WTC11 (cell line): Measurements from ENCODE around the gene ACOT9. TPM values are rescaled to one million over a fixed set of nuclear protein-coding genes. Genes with fewer than 3 reads are reported as not detected.

Source experiments
- ATAC-seq: fragments of 200-7000 bp; cut with Tn5 transposase; 2 replicates; pipeline ENCODE4 v1.10.0; 2021; ENCODE audit warnings: mild to moderate bottlenecking, moderate library complexity
- CTCF ChIA-PET: fragments of 300-600 bp; sonication (Branson Sonifier 250); formaldehyde crosslinking; loops from one replicate; lab custom pipeline; 2021; ENCODE audit warnings: antibody characterized with exemption; lab: Charles Lee
- POLR2A ChIA-PET: fragments of 350-600 bp; sonication (Branson Sonifier 250); formaldehyde crosslinking; loops from one replicate; lab custom pipeline; 2021; ENCODE audit warnings: antibody characterized with exemption; lab: Charles Lee
- DNase-seq: peaks from one replicate; pipeline ENCODE4 v3.0.0; 2021; ENCODE audit warnings: low spot score
- H3K27ac Mint-ChIP-seq: 2 replicates; pipeline ENCODE4 v1.8.0; 2021; ENCODE audit warnings: mixed read lengths
- H3K27me3 Mint-ChIP-seq: 2 replicates; pipeline ENCODE4 v1.8.0; 2021; ENCODE audit warnings: low read depth, mild to moderate bottlenecking, moderate library complexity, mixed read lengths
- H3K36me3 Mint-ChIP-seq: 2 replicates; pipeline ENCODE4 v1.8.0; 2021; ENCODE audit warnings: mixed read lengths
- H3K4me1 Mint-ChIP-seq: 2 replicates; pipeline ENCODE4 v1.8.0; 2022; ENCODE audit warnings: mixed read lengths
- H3K4me3 Mint-ChIP-seq: 2 replicates; pipeline ENCODE4 v1.8.0; 2021; ENCODE audit warnings: mild to moderate bottlenecking, moderate library complexity, mixed read lengths
- H3K9me3 Mint-ChIP-seq: 2 replicates; pipeline ENCODE4 v1.8.0; 2021; ENCODE audit warnings: mixed read lengths
- ATF1 ChIP-seq: sonication (generic); formaldehyde crosslinking; IDR thresholded peaks from 2 replicates; pipeline ENCODE4 v1.8.1; 2023; ENCODE audit warnings: mild to moderate bottlenecking, moderate library complexity, missing genetic modification reagents
- CREM ChIP-seq: sonication (generic); formaldehyde crosslinking; IDR thresholded peaks from 2 replicates; pipeline ENCODE4 v1.8.1; 2022; ENCODE audit warnings: mild to moderate bottlenecking, missing genetic modification reagents, moderate library complexity
- E2F1 ChIP-seq: sonication (generic); formaldehyde crosslinking; IDR thresholded peaks from 2 replicates; pipeline ENCODE4 v1.8.0; 2022; ENCODE audit warnings: mild to moderate bottlenecking, missing genetic modification reagents
- E2F5 ChIP-seq: sonication (generic); formaldehyde crosslinking; IDR thresholded peaks from 2 replicates; pipeline ENCODE4 v1.8.1; 2022; ENCODE audit warnings: mild to moderate bottlenecking, moderate library complexity, missing genetic modification reagents
- ELF4 ChIP-seq: sonication (generic); formaldehyde crosslinking; IDR thresholded peaks from 2 replicates; pipeline ENCODE4 v1.8.1; 2022; ENCODE audit warnings: low read depth, mild to moderate bottlenecking, moderate library complexity, missing genetic modification reagents
- GRHL2 ChIP-seq: fragments of 250-450 bp; sonication (Bioruptor Pico); IDR thresholded peaks from 2 replicates; pipeline ENCODE4 v1.8.0; 2022; ENCODE audit warnings: mild to moderate bottlenecking, moderate library complexity; ENCODE audit not compliant: insufficient replicate concordance, severe bottlenecking
- HMGA2 ChIP-seq: fragments of 250-450 bp; sonication (Bioruptor Pico); IDR thresholded peaks from 2 replicates; pipeline ENCODE4 v1.4.0; 2021; ENCODE audit warnings: mild to moderate bottlenecking, moderate library complexity
- MAX ChIP-seq: sonication (generic); formaldehyde crosslinking; IDR thresholded peaks from 2 replicates; pipeline ENCODE4 v1.8.0; 2022; ENCODE audit warnings: mild to moderate bottlenecking, missing genetic modification reagents
- MYBL2 ChIP-seq: sonication (generic); formaldehyde crosslinking; IDR thresholded peaks from 2 replicates; pipeline ENCODE4 v1.8.1; 2023; ENCODE audit warnings: mild to moderate bottlenecking, moderate library complexity, missing genetic modification reagents
- NFATC4 ChIP-seq: fragments of 250-450 bp; sonication (Bioruptor Pico); IDR thresholded peaks from 2 replicates; pipeline ENCODE4 v1.9.0; 2021; ENCODE audit warnings: mild to moderate bottlenecking
- NR1H2 ChIP-seq: sonication (generic); formaldehyde crosslinking; IDR thresholded peaks from 2 replicates; pipeline ENCODE4 v1.9.0; 2021; ENCODE audit warnings: mild to moderate bottlenecking, moderate library complexity, missing genetic modification reagents
- NR2C2 ChIP-seq: sonication (generic); formaldehyde crosslinking; IDR thresholded peaks from 2 replicates; pipeline ENCODE4 v1.8.0; 2022; ENCODE audit warnings: mild to moderate bottlenecking, missing genetic modification reagents
- NR3C1 ChIP-seq: sonication (generic); formaldehyde crosslinking; conservative IDR thresholded peaks from 2 replicates; pipeline ENCODE4 v1.8.1; 2023; ENCODE audit warnings: low read depth, mild to moderate bottlenecking, missing genetic modification reagents
- SP1 ChIP-seq: sonication (generic); formaldehyde crosslinking; conservative IDR thresholded peaks from 2 replicates; pipeline ENCODE4 v1.8.1; 2022; ENCODE audit warnings: missing genetic modification reagents
- TEAD1 ChIP-seq: sonication (generic); formaldehyde crosslinking; IDR thresholded peaks from 2 replicates; pipeline ENCODE4 v1.8.0; 2022; ENCODE audit warnings: mild to moderate bottlenecking, missing genetic modification reagents
- ZBTB21 ChIP-seq: sonication (generic); formaldehyde crosslinking; IDR thresholded peaks from 2 replicates; pipeline ENCODE4 v1.8.1; 2023; ENCODE audit warnings: mild to moderate bottlenecking, missing genetic modification reagents, borderline replicate concordance
- ZNF317 ChIP-seq: sonication (generic); formaldehyde crosslinking; IDR thresholded peaks from 2 replicates; pipeline ENCODE4 v1.8.1; 2023; ENCODE audit warnings: low read depth, mild to moderate bottlenecking, moderate library complexity, missing genetic modification reagents, borderline replicate concordance
- total RNA-seq: library from RNA; stranded (reverse); gene quantifications from 3 replicates; pipeline ENCODE4 v1.2.3, GENCODE V29; 2021
- TF ChIP-seq, protein P1 (sequence below): sonication (generic); formaldehyde crosslinking; IDR thresholded peaks from 2 replicates; pipeline ENCODE4 v1.8.1; 2022; ENCODE audit warnings: low read depth, missing genetic modification reagents, borderline replicate concordance
- TF ChIP-seq, protein P2 (sequence below): sonication (generic); formaldehyde crosslinking; IDR thresholded peaks from 2 replicates; pipeline ENCODE4 v1.8.1; 2023; ENCODE audit warnings: mild to moderate bottlenecking, missing genetic modification reagents, moderate library complexity

The ACOT9 gene
- total RNA-seq, 1 experiment from 2014 or later, result 29.3 TPM

DNA sequence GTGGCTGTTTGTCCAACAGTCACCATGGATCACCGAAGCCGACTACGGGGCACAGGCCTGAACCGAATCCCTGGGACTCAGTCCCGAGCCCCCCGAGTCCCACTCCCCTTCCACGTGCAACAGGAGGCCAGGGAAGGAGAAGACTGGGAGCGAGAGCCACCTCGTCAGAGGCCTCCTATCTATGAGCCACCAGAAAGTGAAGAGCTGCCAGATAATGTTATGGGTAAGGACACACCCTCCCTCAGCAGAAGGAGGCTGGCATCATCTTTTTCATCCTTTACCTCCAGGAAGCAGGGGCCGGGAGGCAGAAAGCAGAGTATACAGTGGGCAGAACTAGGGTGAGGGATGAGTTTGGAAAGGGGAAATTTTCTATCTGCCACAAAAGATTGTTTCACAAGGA is 78.6 kb downstream of the ACOT9 start (continued):
- TF ChIP-seq, protein P1, sequence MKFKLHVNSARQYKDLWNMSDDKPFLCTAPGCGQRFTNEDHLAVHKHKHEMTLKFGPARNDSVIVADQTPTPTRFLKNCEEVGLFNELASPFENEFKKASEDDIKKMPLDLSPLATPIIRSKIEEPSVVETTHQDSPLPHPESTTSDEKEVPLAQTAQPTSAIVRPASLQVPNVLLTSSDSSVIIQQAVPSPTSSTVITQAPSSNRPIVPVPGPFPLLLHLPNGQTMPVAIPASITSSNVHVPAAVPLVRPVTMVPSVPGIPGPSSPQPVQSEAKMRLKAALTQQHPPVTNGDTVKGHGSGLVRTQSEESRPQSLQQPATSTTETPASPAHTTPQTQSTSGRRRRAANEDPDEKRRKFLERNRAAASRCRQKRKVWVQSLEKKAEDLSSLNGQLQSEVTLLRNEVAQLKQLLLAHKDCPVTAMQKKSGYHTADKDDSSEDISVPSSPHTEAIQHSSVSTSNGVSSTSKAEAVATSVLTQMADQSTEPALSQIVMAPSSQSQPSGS (CRISPR knock-in tag), result no peak
- TF ChIP-seq MYBL2 (CRISPR knock-in tag) (no peak), CREM (CRISPR knock-in tag) (no peak)

DNA sequence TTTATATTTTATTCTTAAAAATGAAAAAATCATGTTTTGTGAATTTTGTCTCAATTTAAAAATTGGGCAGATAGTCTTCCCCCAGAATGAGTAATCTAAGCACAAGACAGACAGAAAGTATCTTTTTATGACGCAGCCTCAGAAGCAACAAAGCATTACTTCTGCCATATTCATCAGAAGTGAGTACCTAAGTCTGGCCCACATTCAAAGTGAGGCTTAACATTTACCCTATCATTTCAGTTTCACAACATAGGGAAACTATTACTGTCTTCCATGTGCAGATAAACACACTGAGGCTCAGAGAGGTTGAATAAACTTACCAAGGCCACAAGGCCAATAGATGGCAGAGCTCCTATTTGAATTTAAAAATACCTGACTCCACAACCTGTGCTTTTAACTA is 80.2 kb downstream of the ACOT9 start:
- no peak overlapping the region for H3K27ac Mint-ChIP-seq
- ChIA-PET CTCF (no interaction called here), POLR2A (no interaction called here)
- no peaks in the 10 kb centered on the region for H3K27me3 Mint-ChIP-seq
- DNase-seq (no peak), ATAC-seq (no peak)
- H3K9me3 Mint-ChIP-seq, result no peaks in the 10 kb centered on the region
- no peak overlapping the region for H3K4me3 Mint-ChIP-seq
- peaks cover 43% of the 10 kb centered on the region for H3K4me1 Mint-ChIP-seq
- TF ChIP-seq ATF1 (CRISPR knock-in tag), result no peak
- no peak for TF ChIP-seq NR1H2
- TF ChIP-seq SP1 (CRISPR knock-in tag), result no peak
- TF ChIP-seq, protein P2, sequence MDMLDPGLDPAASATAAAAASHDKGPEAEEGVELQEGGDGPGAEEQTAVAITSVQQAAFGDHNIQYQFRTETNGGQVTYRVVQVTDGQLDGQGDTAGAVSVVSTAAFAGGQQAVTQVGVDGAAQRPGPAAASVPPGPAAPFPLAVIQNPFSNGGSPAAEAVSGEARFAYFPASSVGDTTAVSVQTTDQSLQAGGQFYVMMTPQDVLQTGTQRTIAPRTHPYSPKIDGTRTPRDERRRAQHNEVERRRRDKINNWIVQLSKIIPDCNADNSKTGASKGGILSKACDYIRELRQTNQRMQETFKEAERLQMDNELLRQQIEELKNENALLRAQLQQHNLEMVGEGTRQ (CRISPR knock-in tag), result no peak
- TF ChIP-seq NFATC4 (CRISPR knock-in tag), result no peak
- no peak for TF ChIP-seq HMGA2 (CRISPR knock-in tag)
- TF ChIP-seq E2F1, result no peak
- TF ChIP-seq NR2C2 (CRISPR knock-in tag), result no peak
- no peak for TF ChIP-seq MAX (CRISPR knock-in tag)
- TF ChIP-seq NR3C1 (CRISPR knock-in tag), result no peak
- no peak for TF ChIP-seq ZBTB21 (CRISPR knock-in tag)
- no peak for TF ChIP-seq GRHL2 (CRISPR knock-in tag)
- no peak for TF ChIP-seq ZNF317 (CRISPR knock-in tag)
- TF ChIP-seq, all 79 proteins: peak for 0
- H3K36me3 Mint-ChIP-seq, result 0 out of 2 replicates have a peak, but pooled peaks cover 6% of the 10 kb centered on the region

DNA sequence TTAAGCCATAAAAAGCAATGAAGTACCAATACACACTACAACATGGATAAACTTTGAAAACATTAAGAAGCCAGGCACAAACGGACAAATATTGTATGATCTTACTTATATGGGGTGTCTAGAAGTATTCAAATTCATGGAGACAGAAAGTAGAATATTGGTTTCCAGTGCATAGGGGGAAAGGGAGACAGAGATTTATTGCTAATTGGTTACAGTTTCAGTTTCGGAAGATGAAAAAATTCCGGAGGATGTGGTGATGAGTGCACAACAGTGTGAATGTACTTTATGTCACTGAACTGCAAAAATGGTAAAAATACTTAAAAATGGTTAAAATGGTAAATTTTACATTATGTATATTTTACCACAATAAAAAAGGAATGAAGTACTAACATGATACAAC is 80.9 kb downstream of the ACOT9 start:
- Mint-ChIP-seq H3K27me3 (no peaks in the 10 kb centered on the region), H3K4me1 (peaks cover 43% of the 10 kb centered on the region), H3K36me3 (0 out of 2 replicates have a peak, but pooled peaks cover 6% of the 10 kb centered on the region), H3K4me3 (no peak overlapping the region), H3K27ac (no peak overlapping the region), H3K9me3 (no peaks in the 10 kb centered on the region)
- no peak for DNase-seq
- ChIA-PET POLR2A (no interaction called here), CTCF (no interaction called here)
- no peak for ATAC-seq
- TF ChIP-seq SP1 (CRISPR knock-in tag) (no peak), NR2C2 (CRISPR knock-in tag) (no peak), TEAD1 (no peak), ELF4 (CRISPR knock-in tag) (no peak), E2F5 (no peak)
